K562 (cell line): ENCODE data around the gene ISLR2. TPM values are rescaled to one million over a fixed set of nuclear protein-coding genes. Genes with fewer than 3 reads are reported as not detected.

Source experiments
- ATAC-seq: fragments of 200-7000 bp; cut with Tn5 transposase; 3 replicates; pipeline ENCODE4 v1.9.1; 2020; ENCODE audit warnings: moderate library complexity
- BruUV-seq: library from RNA; stranded (reverse); fragments of 400-500 nt; replicated peaks from 2 replicates; lab custom pipeline; 2021; lab: Mats Ljungman, UMichigan
- CTCF ChIA-PET: fragments of 300-600 bp; formaldehyde crosslinking; extraction: SDS; loops from one replicate; lab custom pipeline; 2021; ENCODE audit warnings: low intra/inter-chr PET ratio; lab: Yijun Ruan, JAX
- POLR2A ChIA-PET: fragments of 300-600, 350-650 bp; sonication (Branson Sonifier 250); formaldehyde crosslinking; extraction: SDS; loops from one replicate; lab custom pipeline; 2021; ENCODE audit warnings: antibody characterized with exemption, inconsistent platforms; lab: Yijun Ruan, JAX
- DNase-seq, 4 experiments: peaks; one replicate each; pipeline versions ENCODE4 v3.0.0 to v3.0.0-alpha.2; 2011 to 2018; ENCODE audit warnings: low spot score in 3 of 4, mixed read lengths in 3 of 4; ENCODE audit errors: extremely low read depth in 1 of 4
- FAIRE-seq: peaks from 2 replicates; lab custom pipeline; 2011; peaks lifted over from hg19 to GRCh38; lab: Jason Lieb, UNC
- H2AFZ ChIP-seq: 2 replicates; pipeline ENCODE4 v1.6.0; 2011; ENCODE audit warnings: low read depth, low read length, control low read depth, inconsistent platforms
- H3K27ac ChIP-seq: fragments of 200-600 bp; 3 replicates; pipeline ENCODE4 v1.8.0; 2011; ENCODE audit warnings: low read depth, mild to moderate bottlenecking, control low read depth, inconsistent platforms, low read length, moderate library complexity, mixed read lengths; ENCODE audit errors: extremely low read depth
- H3K27me3 ChIP-seq, 2 experiments: fragments of 300-600 bp in 1 of 2; 2 replicates in 1 of 2; 3 replicates in 1 of 2; pipeline versions ENCODE4 v1.6.0 to v1.8.0; 2011; ENCODE audit warnings: inconsistent platforms in 2 of 2, low read length in 2 of 2, mild to moderate bottlenecking in 1 of 2, mixed read lengths in 1 of 2, moderate library complexity in 1 of 2; ENCODE audit not compliant: control insufficient read depth in 2 of 2, insufficient read depth in 2 of 2
- H3K36me3 ChIP-seq: fragments of 300-600 bp; 3 replicates; pipeline ENCODE4 v1.8.0; 2011; ENCODE audit warnings: mild to moderate bottlenecking, low read length, inconsistent platforms; ENCODE audit not compliant: control insufficient read depth, insufficient read depth
- H3K4me1 ChIP-seq, 2 experiments: fragments of 200-600 bp in 1 of 2; replicated peaks in 1 of 2; 2 replicates in 1 of 2; 3 replicates in 1 of 2; pipeline versions ENCODE4 v1.5.1 to v1.8.0; 2011; ENCODE audit warnings: inconsistent platforms in 2 of 2, low read length in 2 of 2, mild to moderate bottlenecking in 1 of 2, mixed read lengths in 1 of 2, moderate library complexity in 1 of 2; ENCODE audit not compliant: control insufficient read depth in 2 of 2, insufficient read depth in 2 of 2
- H3K4me2 ChIP-seq: 2 replicates; pipeline ENCODE4 v1.6.1; 2011; ENCODE audit warnings: low read length, control low read depth, inconsistent platforms, mixed read lengths; ENCODE audit not compliant: insufficient read depth
- H3K4me3 ChIP-seq: fragments of 200-600 bp; sonication (generic), shearing (Covaris generic); 2 replicates; pipeline ENCODE4 v1.5.1; 2016; ENCODE audit warnings: control low read depth, inconsistent platforms
- H3K79me2 ChIP-seq: fragments of 200-600 bp; 3 replicates; pipeline ENCODE4 v1.8.0; 2011; ENCODE audit warnings: low read length, inconsistent platforms; ENCODE audit not compliant: control insufficient read depth, insufficient read depth
- H3K9ac ChIP-seq, 2 experiments: 2 replicates each; pipeline versions ENCODE4 v1.6.0 to v1.6.1; 2011; ENCODE audit warnings: low read depth in 2 of 2, low read length in 2 of 2, control low read depth in 1 of 2, inconsistent platforms in 1 of 2, mild to moderate bottlenecking in 1 of 2, mixed read lengths in 1 of 2; ENCODE audit not compliant: insufficient read depth in 1 of 2
- H3K9me1 ChIP-seq: one replicate; pipeline ENCODE4 v1.6.0; 2011; ENCODE audit warnings: inconsistent platforms, mild to moderate bottlenecking, low read length, moderate library complexity; ENCODE audit not compliant: control insufficient read depth, insufficient read depth
- H3K9me3 ChIP-seq: replicated peaks from 2 replicates; pipeline ENCODE4 v1.5.1; 2011; ENCODE audit warnings: low read depth, low read length, inconsistent platforms; ENCODE audit not compliant: control insufficient read depth, insufficient read depth
- H4K20me1 ChIP-seq: replicated peaks from 2 replicates; pipeline ENCODE4 v1.6.1; 2011; ENCODE audit warnings: low read length, inconsistent platforms, mixed read lengths; ENCODE audit not compliant: control insufficient read depth, insufficient read depth
- FOXJ2 ChIP-seq: fragments of 200-800 bp; sonication (Bioruptor generic); IDR thresholded peaks from 2 replicates; pipeline ENCODE4 v1.6.1; 2016; ENCODE audit warnings: missing genetic modification characterization, missing compliant biosample characterization
- GATAD2A ChIP-seq: fragments of 450-650 bp; IDR thresholded peaks from 2 replicates; pipeline ENCODE4 v1.6.1; 2017
- KAT2B ChIP-seq: IDR thresholded peaks from one replicate; pipeline ENCODE4 v1.6.1; 2012; ENCODE audit warnings: low read depth, mild to moderate bottlenecking, control low read depth, inconsistent platforms, low read length, moderate library complexity
- TAF15 ChIP-seq: fragments of 200-400 bp; formaldehyde crosslinking; IDR thresholded peaks from 2 replicates; pipeline ENCODE4 v1.6.1; 2017; ENCODE audit warnings: mild to moderate bottlenecking, low read depth, low read length, moderate library complexity
- ZBTB17 ChIP-seq: fragments of 450-650 bp; formaldehyde crosslinking; IDR thresholded peaks from 2 replicates; pipeline ENCODE4 v1.4.0; 2020; ENCODE audit warnings: mild to moderate bottlenecking
- ZNF23 ChIP-seq: fragments of 250-450 bp; sonication (Bioruptor Pico); IDR thresholded peaks from 2 replicates; pipeline ENCODE4 v1.4.0; 2020; ENCODE audit warnings: mild to moderate bottlenecking
- ZNF274 ChIP-seq: IDR thresholded peaks from 2 replicates; pipeline ENCODE4 v1.6.1; 2011; ENCODE audit warnings: low read depth, mild to moderate bottlenecking, low read length, moderate library complexity, borderline replicate concordance
- WGBS: fragments of 100-300 bp; shearing (Covaris generic); methylation state at CpG from one replicate; pipeline ENCODE4 v1.1.6; 2016; ENCODE audit warnings: low coverage, mixed read lengths; ENCODE audit not compliant: insufficient coverage; ENCODE audit errors: missing lambda C conversion rate; 5-methylcytosine and 5-hydroxymethylcytosine counted together
- in situ Hi-C: fragments of 300-500 bp; cut with MboI; formaldehyde crosslinking; loops from 4 replicates; pipeline ENCODE4 v1.15.0; 2018; ENCODE audit warnings: inconsistent platforms, mixed read lengths
- intact Hi-C: fragments of 100-400 bp; cut with micrococcal nuclease; formaldehyde crosslinking; loops from 2 replicates; pipeline ENCODE4 v1.14.2; 2022
- polyA plus RNA-seq, 8 experiments: library from polyadenylated mRNA; depleted of rRNA in 4 of 8; stranded (reverse) in 5 of 8; unstranded in 3 of 8; fragments of >200 nt; fragmentation: Nextera tagmentation in 2 of 8; fragmentation: Illumina TruSeq in 1 of 8; extraction: Ambion mirVana in 2 of 8; extraction: Trizol in 1 of 8; gene quantifications; 2 replicates each; pipeline versions ENCODE4 v1.2.1 to v1.2.3, GENCODE V29; 2011 to 2014; ENCODE audit warnings: inconsistent platforms in 1 of 8, missing spikeins in 1 of 8
- total RNA-seq, 7 experiments: library from RNA; depleted of rRNA in 6 of 7; stranded (reverse); fragments of >200 nt in 6 of 7; fragmentation: Illumina TruSeq in 2 of 7; extraction: Trizol in 2 of 7; gene quantifications; 2 replicates each; pipeline versions ENCODE4 v1.2.1 to v1.2.3, GENCODE V29; 2011 to 2021; ENCODE audit warnings: low replicate concordance in 1 of 7
- TF ChIP-seq, protein P1 (sequence below): fragments of 450-650 bp; IDR thresholded peaks from 2 replicates; pipeline ENCODE4 v1.6.1; 2016; ENCODE audit warnings: low read depth

ISLR2 gene
- total and polyA plus RNA-seq, 9 of the 15 experiments (the other 6 are each of a cell fraction or from before 2014, with no cell fraction given), result not detected

DNA sequence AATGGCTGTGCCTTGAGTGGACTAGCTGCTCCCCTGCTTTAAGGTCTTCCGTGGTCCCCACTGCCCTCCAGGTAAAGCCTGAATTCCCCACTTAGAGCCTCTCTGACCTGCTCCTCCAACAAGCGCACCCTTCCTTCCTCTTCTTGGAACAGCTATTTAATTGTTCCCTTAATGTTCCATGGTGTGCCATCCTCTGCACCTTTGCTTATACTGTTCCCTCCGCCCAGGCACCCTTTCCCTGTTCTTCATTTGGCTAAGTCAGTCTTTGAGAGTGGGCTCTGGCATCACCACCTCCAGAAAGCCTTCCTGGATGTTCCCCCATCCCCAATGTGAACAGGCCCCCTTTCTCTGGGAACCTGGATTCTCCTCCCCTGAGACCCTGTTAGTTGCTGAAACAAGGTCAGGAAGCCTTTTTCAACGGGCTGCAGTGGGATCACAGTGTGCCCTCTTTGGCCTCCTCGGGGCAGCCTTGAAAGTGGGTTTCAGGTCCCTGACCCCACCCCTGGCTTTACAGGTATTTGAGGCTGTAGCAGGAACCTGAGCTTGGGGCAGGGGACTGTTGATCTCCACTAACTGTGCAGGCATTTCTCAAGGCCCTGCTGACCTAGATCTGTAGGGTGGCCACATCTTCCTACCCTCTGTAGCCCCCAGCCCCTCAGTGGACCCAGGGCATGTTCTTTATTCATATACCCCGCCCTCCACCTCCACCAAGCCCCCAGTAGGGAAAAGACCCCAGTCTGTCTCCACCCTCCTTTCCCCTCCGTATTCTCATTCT is 48.1 kb downstream of the ISLR2 start:
- peaks cover 23 to 57% of the 10 kb centered on the region in 2 experiments; a peak in 4 of 5 replicates for H3K27me3 ChIP-seq
- no peaks in the 10 kb centered on the region for H3K79me2 ChIP-seq
- TF ChIP-seq ZBTB17 (CRISPR knock-in tag) (no peak), ZNF274 (no peak), KAT2B (no peak), FOXJ2 (no peak), ZNF23 (no peak), GATAD2A (no peak), TAF15 (no peak)
- TF ChIP-seq, protein P1, sequence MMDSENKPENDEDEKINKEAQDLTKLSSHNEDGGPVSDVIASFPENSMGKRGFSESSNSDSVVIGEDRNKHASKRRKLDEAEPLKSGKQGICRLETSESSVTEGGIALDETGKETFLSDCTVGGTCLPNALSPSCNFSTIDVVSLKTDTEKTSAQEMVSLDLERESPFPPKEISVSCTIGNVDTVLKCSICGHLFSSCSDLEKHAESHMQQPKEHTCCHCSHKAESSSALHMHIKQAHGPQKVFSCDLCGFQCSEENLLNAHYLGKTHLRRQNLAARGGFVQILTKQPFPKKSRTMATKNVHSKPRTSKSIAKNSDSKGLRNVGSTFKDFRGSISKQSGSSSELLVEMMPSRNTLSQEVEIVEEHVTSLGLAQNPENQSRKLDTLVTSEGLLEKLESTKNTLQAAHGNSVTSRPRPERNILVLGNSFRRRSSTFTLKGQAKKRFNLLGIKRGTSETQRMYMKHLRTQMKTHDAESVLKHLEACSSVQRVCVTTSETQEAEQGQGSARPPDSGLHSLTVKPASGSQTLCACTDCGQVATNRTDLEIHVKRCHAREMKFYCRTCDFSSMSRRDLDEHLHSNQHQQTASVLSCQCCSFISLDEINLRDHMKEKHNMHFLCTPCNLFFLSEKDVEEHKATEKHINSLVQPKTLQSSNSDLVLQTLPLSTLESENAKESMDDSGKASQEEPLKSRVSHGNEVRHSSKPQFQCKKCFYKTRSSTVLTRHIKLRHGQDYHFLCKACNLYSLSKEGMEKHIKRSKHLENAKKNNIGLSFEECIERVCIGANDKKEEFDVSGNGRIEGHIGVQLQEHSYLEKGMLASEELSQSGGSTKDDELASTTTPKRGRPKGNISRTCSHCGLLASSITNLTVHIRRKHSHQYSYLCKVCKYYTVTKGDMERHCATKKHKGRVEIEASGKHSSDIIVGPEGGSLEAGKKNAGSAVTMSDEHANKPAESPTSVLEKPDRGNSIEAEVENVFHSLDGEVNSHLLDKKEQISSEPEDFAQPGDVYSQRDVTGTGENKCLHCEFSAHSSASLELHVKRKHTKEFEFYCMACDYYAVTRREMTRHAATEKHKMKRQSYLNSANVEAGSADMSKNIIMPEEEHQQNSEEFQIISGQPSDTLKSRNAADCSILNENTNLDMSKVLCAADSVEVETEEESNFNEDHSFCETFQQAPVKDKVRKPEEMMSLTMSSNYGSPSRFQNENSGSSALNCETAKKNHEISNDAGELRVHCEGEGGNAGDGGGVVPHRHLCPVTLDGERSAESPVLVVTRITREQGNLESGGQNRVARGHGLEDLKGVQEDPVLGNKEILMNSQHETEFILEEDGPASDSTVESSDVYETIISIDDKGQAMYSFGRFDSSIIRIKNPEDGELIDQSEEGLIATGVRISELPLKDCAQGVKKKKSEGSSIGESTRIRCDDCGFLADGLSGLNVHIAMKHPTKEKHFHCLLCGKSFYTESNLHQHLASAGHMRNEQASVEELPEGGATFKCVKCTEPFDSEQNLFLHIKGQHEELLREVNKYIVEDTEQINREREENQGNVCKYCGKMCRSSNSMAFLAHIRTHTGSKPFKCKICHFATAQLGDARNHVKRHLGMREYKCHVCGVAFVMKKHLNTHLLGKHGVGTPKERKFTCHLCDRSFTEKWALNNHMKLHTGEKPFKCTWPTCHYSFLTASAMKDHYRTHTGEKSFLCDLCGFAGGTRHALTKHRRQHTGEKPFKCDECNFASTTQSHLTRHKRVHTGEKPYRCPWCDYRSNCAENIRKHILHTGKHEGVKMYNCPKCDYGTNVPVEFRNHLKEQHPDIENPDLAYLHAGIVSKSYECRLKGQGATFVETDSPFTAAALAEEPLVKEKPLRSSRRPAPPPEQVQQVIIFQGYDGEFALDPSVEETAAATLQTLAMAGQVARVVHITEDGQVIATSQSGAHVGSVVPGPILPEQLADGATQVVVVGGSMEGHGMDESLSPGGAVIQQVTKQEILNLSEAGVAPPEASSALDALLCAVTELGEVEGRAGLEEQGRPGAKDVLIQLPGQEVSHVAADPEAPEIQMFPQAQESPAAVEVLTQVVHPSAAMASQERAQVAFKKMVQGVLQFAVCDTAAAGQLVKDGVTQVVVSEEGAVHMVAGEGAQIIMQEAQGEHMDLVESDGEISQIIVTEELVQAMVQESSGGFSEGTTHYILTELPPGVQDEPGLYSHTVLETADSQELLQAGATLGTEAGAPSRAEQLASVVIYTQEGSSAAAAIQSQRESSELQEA, result no peak
- TF ChIP-seq, all 486 proteins: peak for 0
- Histone ChIP-seq H3K9ac (no peak overlapping the region), H4K20me1 (peaks cover 12% of the 10 kb centered on the region), H3K4me3 (no peak overlapping the region), H3K9me3 (no peaks in the 10 kb centered on the region), H3K4me2 (no peak overlapping the region), H3K36me3 (no peaks in the 10 kb centered on the region), H3K4me1 (peaks cover 0 to 18% of the 10 kb centered on the region in 2 experiments; a peak in 2 of 5 replicates), H3K27ac (no peak overlapping the region), H3K9me1 (no peaks in the 10 kb centered on the region), H2AFZ (no peak overlapping the region)
- ChIA-PET POLR2A (no interaction called here), CTCF (no interaction called here)
- intact Hi-C loops (no loop called here), in situ Hi-C loops (no loop called here)
- 4% methylated on average over 7 of the region's 7 CpGs for WGBS
- no peak for FAIRE-seq
- no peak for ATAC-seq
- no TSS peak for BruUV-seq
- DNase-seq, result no peak
